GM10266 (cell line): Measurements from ENCODE around the gene RBMS3.

ENCODE experiments used
- DNase-seq: peaks from one replicate; pipeline ENCODE4 v3.0.0; 2012; ENCODE audit errors: extremely low spot score
- CTCF ChIP-seq: IDR thresholded peaks from 2 replicates; pipeline ENCODE4 v1.5.1; 2012; ENCODE audit warnings: mild to moderate bottlenecking, low read depth; ENCODE audit not compliant: control insufficient read depth, insufficient read depth; ENCODE audit errors: missing control alignments

Gene RBMS3

GRCh38 chr3:29889215-29889614 lies 608.3 kb downstream of the RBMS3 start:
- TF ChIP-seq CTCF: no peak
- DNase-seq: no peak

GRCh38 chr3:29890801-29891200 lies 609.9 kb downstream of the RBMS3 start:
- TF ChIP-seq CTCF: no peak
- DNase-seq: no peak

GRCh38 chr3:29892976-29893554 lies 612.2 kb downstream of the RBMS3 start:
- no peak for DNase-seq
- no peak for TF ChIP-seq CTCF

GRCh38 chr3:29896856-29897255 lies 616.0 kb downstream of the RBMS3 start:
- no peak for DNase-seq
- TF ChIP-seq CTCF: no peak

GRCh38 chr3:29898171-29898965 lies 617.5 kb downstream of the RBMS3 start:
- no peak for TF ChIP-seq CTCF
- DNase-seq: no peak

- no peak for TF ChIP-seq CTCF
- DNase-seq: no peak
Observed at GRCh38 chr3:29899021-29899420, 618.1 kb downstream of the RBMS3 start.

GRCh38 chr3:29901097-29901496 lies 620.2 kb downstream of the RBMS3 start:
- TF ChIP-seq CTCF: no peak
- DNase-seq: no peak
